HL-60 (cell line): ENCODE measurements around the gene SLC38A8.

Source experiments
- GABPA ChIP-seq: IDR thresholded peaks from 2 replicates; pipeline ENCODE4 v1.6.1; 2012; ENCODE audit warnings: low read depth
- TF ChIP-seq, protein P1 (sequence below): IDR thresholded peaks from one replicate; pipeline ENCODE4 v1.5.1; 2011; ENCODE audit warnings: low read length, control low read depth, inconsistent platforms; ENCODE audit not compliant: insufficient read depth
- TF ChIP-seq, protein P2 (sequence below): IDR thresholded peaks from 2 replicates; pipeline ENCODE4 v1.6.1; 2012; ENCODE audit warnings: low read depth; ENCODE audit not compliant: insufficient replicate concordance

DNA sequence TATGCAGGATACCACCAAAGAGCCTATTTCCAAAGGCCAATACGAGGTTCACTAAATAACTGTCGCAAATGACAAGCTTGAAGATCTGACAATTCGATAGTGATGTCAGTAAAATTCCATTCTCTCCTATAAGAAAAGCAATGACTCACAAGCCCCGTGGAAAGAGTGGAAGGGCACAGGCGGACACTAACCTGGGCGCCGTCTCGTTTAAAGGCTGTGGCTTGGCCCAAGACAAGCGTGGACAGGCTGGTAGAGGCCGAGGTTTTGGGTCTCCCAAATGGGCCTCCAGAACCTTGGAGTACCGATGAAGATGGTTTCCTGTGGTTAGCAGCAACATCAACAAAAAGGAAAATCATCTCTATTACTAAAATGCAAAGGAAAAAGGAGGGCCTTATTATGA, 16.5 kb upstream of the SLC38A8 start:
- TF ChIP-seq, protein P1, sequence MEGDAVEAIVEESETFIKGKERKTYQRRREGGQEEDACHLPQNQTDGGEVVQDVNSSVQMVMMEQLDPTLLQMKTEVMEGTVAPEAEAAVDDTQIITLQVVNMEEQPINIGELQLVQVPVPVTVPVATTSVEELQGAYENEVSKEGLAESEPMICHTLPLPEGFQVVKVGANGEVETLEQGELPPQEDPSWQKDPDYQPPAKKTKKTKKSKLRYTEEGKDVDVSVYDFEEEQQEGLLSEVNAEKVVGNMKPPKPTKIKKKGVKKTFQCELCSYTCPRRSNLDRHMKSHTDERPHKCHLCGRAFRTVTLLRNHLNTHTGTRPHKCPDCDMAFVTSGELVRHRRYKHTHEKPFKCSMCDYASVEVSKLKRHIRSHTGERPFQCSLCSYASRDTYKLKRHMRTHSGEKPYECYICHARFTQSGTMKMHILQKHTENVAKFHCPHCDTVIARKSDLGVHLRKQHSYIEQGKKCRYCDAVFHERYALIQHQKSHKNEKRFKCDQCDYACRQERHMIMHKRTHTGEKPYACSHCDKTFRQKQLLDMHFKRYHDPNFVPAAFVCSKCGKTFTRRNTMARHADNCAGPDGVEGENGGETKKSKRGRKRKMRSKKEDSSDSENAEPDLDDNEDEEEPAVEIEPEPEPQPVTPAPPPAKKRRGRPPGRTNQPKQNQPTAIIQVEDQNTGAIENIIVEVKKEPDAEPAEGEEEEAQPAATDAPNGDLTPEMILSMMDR, result no peak
- TF ChIP-seq GABPA, result no peak
- TF ChIP-seq, protein P2, sequence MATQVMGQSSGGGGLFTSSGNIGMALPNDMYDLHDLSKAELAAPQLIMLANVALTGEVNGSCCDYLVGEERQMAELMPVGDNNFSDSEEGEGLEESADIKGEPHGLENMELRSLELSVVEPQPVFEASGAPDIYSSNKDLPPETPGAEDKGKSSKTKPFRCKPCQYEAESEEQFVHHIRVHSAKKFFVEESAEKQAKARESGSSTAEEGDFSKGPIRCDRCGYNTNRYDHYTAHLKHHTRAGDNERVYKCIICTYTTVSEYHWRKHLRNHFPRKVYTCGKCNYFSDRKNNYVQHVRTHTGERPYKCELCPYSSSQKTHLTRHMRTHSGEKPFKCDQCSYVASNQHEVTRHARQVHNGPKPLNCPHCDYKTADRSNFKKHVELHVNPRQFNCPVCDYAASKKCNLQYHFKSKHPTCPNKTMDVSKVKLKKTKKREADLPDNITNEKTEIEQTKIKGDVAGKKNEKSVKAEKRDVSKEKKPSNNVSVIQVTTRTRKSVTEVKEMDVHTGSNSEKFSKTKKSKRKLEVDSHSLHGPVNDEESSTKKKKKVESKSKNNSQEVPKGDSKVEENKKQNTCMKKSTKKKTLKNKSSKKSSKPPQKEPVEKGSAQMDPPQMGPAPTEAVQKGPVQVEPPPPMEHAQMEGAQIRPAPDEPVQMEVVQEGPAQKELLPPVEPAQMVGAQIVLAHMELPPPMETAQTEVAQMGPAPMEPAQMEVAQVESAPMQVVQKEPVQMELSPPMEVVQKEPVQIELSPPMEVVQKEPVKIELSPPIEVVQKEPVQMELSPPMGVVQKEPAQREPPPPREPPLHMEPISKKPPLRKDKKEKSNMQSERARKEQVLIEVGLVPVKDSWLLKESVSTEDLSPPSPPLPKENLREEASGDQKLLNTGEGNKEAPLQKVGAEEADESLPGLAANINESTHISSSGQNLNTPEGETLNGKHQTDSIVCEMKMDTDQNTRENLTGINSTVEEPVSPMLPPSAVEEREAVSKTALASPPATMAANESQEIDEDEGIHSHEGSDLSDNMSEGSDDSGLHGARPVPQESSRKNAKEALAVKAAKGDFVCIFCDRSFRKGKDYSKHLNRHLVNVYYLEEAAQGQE, result no peak
